A673 (cell line): ENCODE data around the gene MUC20. TPM values are rescaled to one million over a fixed set of nuclear protein-coding genes. Genes with fewer than 3 reads are reported as not detected.

Source experiments
- BruUV-seq: library from RNA; stranded (reverse); fragments of 400-500 nt; replicated peaks from 2 replicates; lab custom pipeline; 2021; lab: Mats Ljungman, UMichigan
- CTCF ChIA-PET: fragments of 300-600 bp; sonication (Branson Sonifier 250); formaldehyde crosslinking; loops from one replicate; lab custom pipeline; 2022; ENCODE audit warnings: antibody characterized with exemption; lab: Charles Lee
- POLR2A ChIA-PET: fragments of 300-600 bp; sonication (Branson Sonifier 250); formaldehyde crosslinking; loops from one replicate; lab custom pipeline; 2022; ENCODE audit warnings: antibody characterized with exemption; ENCODE audit not compliant: low non-redundant PET; lab: Charles Lee
- DNase-seq: peaks from one replicate; pipeline ENCODE4 v3.0.0-alpha.2; 2015; ENCODE audit warnings: low spot score
- H3K27ac ChIP-seq: fragments of 200-600 bp; sonication (generic); 2 replicates; pipeline ENCODE4 v1.5.1; 2016; ENCODE audit warnings: mixed run types, low read depth, mild to moderate bottlenecking, mixed read lengths, antibody characterized with exemption, low read length; ENCODE audit not compliant: poor library complexity, severe bottlenecking
- H3K27me3 ChIP-seq: fragments of 200-600 bp; sonication (generic); replicated peaks from 2 replicates; pipeline ENCODE4 v1.6.1; 2017; ENCODE audit warnings: mixed run types, low read depth, mild to moderate bottlenecking, mixed read lengths, antibody characterized with exemption, low read length; ENCODE audit not compliant: insufficient read depth, poor library complexity
- H3K36me3 ChIP-seq: fragments of 200-600 bp; sonication (generic); 2 replicates; pipeline ENCODE4 v1.6.1; 2016; ENCODE audit warnings: mixed run types, mild to moderate bottlenecking, mixed read lengths, antibody characterized with exemption, low read length; ENCODE audit not compliant: insufficient read depth, poor library complexity, severe bottlenecking
- H3K4me1 ChIP-seq: fragments of 200-600 bp; sonication (generic); 2 replicates; pipeline ENCODE4 v1.6.1; 2017; ENCODE audit warnings: mixed run types, mild to moderate bottlenecking, mixed read lengths, antibody characterized with exemption, low read length; ENCODE audit not compliant: insufficient read depth, poor library complexity, severe bottlenecking
- H3K4me3 ChIP-seq: fragments of 200-600 bp; sonication (generic); 2 replicates; pipeline ENCODE4 v1.5.1; 2016; ENCODE audit warnings: low read depth, mixed run types, mild to moderate bottlenecking, mixed read lengths, low read length; ENCODE audit not compliant: poor library complexity, severe bottlenecking
- H3K9me3 ChIP-seq: fragments of 200-600 bp; sonication (generic); 2 replicates; pipeline ENCODE4 v1.6.1; 2016; ENCODE audit warnings: mixed run types, low read depth, mild to moderate bottlenecking, mixed read lengths, antibody characterized with exemption, low read length; ENCODE audit not compliant: poor library complexity, severe bottlenecking
- EZH2 ChIP-seq: fragments of 200-600 bp; sonication (generic); IDR thresholded peaks from 2 replicates; pipeline ENCODE4 v1.6.1; 2017; ENCODE audit warnings: borderline replicate concordance, low read depth, mild to moderate bottlenecking, mixed read lengths, antibody characterized with exemption, low read length; ENCODE audit not compliant: poor library complexity, severe bottlenecking
- intact Hi-C: fragments of 100-400 bp; cut with micrococcal nuclease; formaldehyde crosslinking; loops from one replicate; pipeline ENCODE4 v1.10.0; 2022; ENCODE audit not compliant: unreplicated experiment
- total RNA-seq: library from RNA; stranded (reverse); gene quantifications from 2 replicates; pipeline ENCODE4 v1.2.3, GENCODE V29; 2021
- TF ChIP-seq, protein P1 (sequence below): fragments of 300-800, 200-600 bp; sonication (generic); conservative IDR thresholded peaks from 2 replicates; pipeline ENCODE4 v1.5.1; 2017; ENCODE audit warnings: low read depth, mild to moderate bottlenecking, antibody characterized with exemption, low read length, moderate library complexity, mixed read lengths

MUC20 gene
- total RNA-seq, 1 experiment from 2014 or later, result 1.1 TPM

GRCh38 chr3:195700319-195700718, 20.5 kb upstream of the MUC20 start:
- intact Hi-C loops, result no loop called here
- CTCF ChIA-PET, result no interaction called here
- Histone ChIP-seq H3K27me3 (no peaks in the 10 kb centered on the region), H3K4me3 (no peak overlapping the region), H3K36me3 (no peaks in the 10 kb centered on the region), H3K4me1 (peaks cover 10% of the 10 kb centered on the region), H3K9me3 (no peaks in the 10 kb centered on the region), H3K27ac (no peak overlapping the region)
- POLR2A ChIA-PET, result no interaction called here
- no TSS peak for BruUV-seq
- no peak for DNase-seq
- no peak for TF ChIP-seq EZH2
- TF ChIP-seq, protein P1, sequence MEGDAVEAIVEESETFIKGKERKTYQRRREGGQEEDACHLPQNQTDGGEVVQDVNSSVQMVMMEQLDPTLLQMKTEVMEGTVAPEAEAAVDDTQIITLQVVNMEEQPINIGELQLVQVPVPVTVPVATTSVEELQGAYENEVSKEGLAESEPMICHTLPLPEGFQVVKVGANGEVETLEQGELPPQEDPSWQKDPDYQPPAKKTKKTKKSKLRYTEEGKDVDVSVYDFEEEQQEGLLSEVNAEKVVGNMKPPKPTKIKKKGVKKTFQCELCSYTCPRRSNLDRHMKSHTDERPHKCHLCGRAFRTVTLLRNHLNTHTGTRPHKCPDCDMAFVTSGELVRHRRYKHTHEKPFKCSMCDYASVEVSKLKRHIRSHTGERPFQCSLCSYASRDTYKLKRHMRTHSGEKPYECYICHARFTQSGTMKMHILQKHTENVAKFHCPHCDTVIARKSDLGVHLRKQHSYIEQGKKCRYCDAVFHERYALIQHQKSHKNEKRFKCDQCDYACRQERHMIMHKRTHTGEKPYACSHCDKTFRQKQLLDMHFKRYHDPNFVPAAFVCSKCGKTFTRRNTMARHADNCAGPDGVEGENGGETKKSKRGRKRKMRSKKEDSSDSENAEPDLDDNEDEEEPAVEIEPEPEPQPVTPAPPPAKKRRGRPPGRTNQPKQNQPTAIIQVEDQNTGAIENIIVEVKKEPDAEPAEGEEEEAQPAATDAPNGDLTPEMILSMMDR, result no peak

- POLR2A ChIA-PET, result no interaction called here
- BruUV-seq, result no TSS peak
- CTCF ChIA-PET, result no interaction called here
- peaks cover 10% of the 10 kb centered on the region for H3K4me1 ChIP-seq
- no peak overlapping the region for H3K4me3 ChIP-seq
- no peak for DNase-seq
- intact Hi-C loops, result no loop called here
- H3K9me3 ChIP-seq, result no peaks in the 10 kb centered on the region
- H3K36me3 ChIP-seq, result no peaks in the 10 kb centered on the region
- H3K27ac ChIP-seq, result no peak overlapping the region
- no peaks in the 10 kb centered on the region for H3K27me3 ChIP-seq
- TF ChIP-seq, protein P1, result no peak
- TF ChIP-seq EZH2, result no peak
These were observed 19.5 kb upstream of the MUC20 start for GRCh38 chr3:195701042-195701915.

DNA sequence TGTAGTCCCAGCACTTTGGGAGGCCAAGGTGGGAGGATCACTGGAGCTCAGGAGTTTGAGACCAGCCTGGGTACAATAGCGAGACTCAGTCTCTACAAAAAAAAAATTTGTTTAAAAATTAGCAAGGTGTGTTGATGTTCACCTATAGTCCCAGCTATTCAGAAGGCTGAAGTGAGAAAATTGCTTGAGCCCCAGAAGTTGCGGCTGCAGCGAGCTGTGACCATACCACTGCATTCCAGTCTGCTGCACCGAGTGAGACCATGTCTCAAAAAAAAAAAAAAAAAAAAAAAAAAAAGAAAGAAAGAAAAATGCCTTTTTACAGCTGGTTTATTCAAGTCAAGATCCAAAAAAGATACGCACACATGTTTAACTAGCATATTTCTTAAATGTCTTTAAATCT, 17.0 kb upstream of the MUC20 start:
- intact Hi-C loops, result no loop called here
- H3K27me3 ChIP-seq, result no peaks in the 10 kb centered on the region
- no peaks in the 10 kb centered on the region for H3K9me3 ChIP-seq
- H3K4me3 ChIP-seq, result no peak overlapping the region
- no peaks in the 10 kb centered on the region for H3K4me1 ChIP-seq
- H3K36me3 ChIP-seq, result no peaks in the 10 kb centered on the region
- no peak for TF ChIP-seq EZH2
- TF ChIP-seq, protein P1, result no peak
- no TSS peak for BruUV-seq
- CTCF ChIA-PET, result no interaction called here
- no peak overlapping the region for H3K27ac ChIP-seq
- DNase-seq, result no peak
- POLR2A ChIA-PET, result no interaction called here
